HL-60/S4 treated with retinoic acid at 250 ng/mL for 4 days and 3 days (cell line): ENCODE data around the gene PTPRN2.

Experiments used
- in situ Hi-C: fragments of 300-500 bp; cut with MboI; formaldehyde crosslinking; loops from 2 replicates; pipeline ENCODE4 v1.7.0; 2022; ENCODE audit warnings: low sequenced_read_pairs

Gene PTPRN2

DNA sequence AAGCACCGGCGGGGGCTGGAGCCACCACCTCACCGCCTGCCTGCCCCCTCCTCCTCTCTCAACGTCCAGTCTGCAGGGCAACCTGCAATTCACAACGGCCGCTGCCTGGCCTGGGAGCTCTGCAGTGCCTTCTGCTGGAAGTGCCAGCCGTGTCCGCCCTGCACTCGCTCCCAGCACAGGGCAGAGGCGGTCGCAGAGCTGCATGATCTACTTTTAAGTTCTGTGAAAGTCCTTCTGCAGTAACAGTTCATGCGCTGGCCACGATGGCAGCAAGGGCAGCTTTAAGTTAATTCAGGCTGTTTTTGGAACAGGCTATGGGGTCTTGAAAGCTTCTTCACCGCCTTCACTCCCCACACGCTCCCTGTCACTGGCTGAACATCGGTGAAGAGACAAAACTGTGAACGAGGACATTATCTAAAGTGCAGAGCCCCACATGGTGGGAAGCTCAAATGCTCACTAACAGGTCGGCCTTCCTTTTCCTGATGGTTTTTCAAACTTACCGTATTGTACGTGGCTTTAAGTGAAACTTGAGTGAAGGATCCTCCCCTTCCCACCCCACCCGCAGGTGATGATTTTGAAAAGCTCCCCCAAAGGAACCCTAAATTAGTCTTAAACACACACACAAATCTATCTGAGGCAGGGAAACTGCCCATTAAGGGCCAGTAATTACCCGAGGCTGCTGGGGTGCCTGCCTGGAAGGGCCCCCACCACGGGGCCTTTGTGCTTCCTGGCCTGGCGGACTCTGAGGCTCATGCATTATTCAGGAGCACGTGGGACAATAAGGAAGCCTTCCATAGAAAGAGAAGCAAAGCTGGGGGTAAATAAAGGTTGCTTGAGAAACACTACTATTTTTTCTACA lies 746.5 kb downstream of the PTPRN2 start:
- in situ Hi-C loops: no loop called here

DNA sequence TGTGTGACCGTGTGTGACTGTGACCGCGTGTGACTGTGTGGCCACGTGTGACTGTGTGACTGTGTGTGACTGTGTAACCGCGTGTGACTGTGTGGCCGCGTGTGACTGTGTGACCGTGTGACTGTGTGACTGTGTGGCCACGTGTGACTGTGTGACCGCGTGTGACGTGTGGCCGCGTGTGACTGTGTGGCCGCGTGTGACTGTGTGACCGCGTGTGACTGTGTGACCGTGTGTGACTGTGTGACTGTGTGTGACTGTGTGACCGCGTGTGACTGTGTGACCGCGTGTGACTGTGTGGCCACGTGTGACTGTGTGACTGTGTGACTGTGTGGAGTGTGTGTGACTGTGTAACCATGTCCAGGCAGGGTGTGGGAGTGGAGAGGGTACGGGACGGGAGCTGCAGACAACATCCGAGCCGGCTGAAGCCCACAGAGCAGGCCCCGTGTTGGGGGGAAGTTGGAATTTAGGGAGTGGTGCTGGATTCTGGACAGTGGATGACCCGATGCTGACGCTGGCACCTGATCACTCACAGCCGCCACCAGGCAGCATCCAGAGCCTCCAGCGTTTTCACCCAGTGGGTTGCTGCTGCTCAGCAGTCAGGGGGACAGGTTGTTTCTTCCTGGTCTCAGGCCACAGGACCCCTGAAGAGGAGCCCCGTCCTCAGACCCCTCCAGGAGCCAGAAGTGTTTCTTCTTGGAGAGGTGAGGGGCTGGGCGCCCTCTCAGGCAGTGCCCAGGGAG lies 747.3 kb downstream of the PTPRN2 start:
- in situ Hi-C loops: no loop called here

DNA sequence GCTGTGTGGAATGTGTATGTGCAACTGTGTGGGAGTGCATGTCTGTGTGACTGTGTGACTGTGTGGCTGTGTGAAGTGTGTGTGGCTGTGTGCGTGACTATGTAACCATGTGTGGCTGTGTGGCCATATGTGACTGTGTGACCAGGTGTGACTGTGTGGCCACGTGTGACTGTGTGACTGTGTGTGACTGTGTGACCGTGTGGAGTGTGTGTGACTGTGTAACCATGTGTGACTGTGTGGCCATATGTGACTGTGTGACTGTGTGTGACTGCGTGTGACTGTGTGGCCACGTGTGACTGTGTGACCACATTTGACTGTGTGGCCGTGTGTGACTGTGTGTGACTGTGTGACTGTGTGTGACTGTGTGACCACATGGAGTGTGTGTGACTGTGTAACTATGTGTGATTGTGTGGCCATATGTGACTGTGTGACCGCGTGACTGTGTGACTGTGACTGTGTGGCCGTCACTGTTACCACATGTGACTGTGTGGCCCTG lies 747.9 kb downstream of the PTPRN2 start:
- in situ Hi-C loops: no loop called here

DNA sequence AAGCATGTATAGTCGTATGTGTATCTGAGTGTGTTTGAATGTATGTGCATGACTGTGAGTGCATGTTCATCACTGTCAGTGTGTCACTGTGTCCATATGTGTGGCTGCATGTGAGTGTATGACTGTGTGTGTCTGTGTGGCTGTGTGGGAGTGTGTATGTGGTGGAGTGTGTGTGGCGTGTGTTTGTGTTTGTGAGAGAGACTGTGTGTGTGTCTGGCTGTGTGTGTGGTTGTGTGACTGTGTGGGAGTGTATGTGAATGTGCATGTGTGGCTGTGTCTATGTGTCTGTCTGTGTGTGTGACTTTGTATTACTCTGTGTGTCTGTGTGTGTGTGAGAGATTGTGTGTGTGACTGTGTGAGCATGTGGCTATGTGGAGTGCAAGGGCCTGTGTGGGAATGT lies 748.4 kb downstream of the PTPRN2 start:
- in situ Hi-C loops: no loop called here

DNA sequence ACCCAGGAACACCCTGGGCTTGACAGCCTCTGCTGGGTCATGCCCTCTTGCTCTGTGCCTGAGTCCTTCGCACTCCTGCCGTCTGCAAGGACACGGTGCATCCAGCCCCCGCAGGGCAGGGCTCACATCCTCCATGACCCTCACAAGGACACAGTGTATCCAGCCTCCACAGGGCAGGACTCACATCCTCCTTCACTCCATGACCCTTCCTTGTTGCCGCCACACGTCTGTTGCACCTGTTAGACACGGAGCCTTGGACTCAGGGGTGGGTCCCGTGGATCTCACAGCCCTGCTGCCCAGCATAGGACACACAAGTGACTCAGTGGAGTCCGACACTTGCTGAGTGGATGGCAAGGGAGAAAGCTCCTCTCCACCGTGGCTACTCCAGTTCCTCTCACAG lies 750.1 kb downstream of the PTPRN2 start:
- in situ Hi-C loops: no loop called here

DNA sequence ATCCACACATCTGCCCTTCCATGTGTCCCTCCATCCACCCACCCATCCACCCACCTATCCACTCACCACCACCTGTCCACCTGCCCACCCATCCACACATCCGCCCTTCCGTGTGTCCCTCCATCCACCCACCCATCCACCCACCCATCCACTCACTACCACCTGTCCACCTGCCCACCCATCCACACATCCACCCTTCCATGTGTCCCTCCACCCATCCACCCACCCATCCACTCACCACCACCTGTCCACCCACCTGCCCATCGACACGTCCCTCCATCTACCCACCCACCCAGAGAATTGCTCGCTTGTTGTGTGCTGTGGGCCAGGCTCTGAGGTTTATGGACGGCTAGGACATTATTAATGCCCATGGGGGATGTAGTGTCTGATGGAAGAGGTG lies 750.6 kb downstream of the PTPRN2 start:
- in situ Hi-C loops: no loop called here

DNA sequence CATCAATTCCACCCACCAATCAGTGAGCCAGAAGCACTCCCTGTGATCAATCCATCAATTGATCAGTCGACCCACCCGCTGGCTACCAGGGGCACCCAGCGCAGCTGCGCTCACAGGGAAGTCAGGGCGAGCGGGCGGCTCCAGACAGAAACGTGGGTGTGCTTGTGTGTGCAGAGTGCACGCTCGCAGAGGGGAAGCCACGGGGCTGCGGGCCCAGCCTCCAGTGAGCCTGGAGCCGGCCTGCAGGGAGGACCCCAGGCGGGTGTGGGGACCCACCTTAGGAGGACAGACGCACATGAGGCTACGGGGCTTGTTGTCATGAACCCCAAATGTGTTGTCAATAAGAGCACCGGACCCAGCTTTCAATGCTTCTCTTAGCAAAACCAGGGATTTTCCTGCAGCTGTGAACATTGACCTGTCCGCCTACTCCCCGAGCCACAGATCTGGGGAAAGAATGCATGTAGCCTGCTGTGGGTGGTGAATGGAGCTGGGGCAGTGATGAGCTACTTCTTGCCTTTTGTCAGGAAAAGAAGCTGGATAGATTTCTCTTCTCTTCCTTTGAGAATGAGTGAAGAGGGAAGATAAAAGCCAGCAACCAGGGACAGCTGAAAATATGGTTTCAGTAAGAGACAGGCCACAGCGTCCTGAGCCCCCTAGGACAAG lies 753.0 kb downstream of the PTPRN2 start:
- in situ Hi-C loops: no loop called here

DNA sequence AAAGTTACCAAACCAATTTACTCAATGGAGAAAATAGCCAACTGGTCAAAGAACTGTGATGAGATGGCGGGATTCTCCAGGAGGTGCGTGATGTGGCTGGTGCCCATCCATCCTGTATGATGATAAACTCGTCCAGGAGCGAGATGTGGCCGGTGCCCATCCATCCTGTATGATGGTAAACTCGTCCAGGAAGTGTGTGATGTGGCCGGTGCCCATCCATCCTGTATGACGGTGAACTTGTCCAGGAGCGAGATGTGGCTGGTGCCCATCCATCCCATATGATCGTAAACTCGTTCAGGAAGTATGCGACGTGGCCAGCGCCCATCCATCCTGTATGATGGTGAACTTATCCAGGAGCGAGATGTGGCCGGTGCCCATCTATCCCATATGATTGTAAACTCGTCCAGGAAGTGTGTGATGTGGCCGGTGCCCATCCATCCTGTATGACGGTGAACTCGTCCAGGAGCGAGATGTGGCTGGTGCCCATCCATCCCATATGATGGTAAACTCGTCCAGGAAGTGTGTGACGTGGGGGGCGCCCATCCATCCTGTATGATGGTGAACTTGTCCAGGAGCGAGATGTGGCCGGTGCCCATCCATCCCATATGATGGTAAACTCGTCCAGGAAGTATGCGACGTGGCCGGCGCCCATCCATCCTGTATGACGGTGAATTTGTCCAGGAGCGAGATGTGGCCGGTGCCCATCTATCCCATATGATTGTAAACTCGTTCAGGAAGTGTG lies 754.6 kb downstream of the PTPRN2 start:
- in situ Hi-C loops: no loop called here

DNA sequence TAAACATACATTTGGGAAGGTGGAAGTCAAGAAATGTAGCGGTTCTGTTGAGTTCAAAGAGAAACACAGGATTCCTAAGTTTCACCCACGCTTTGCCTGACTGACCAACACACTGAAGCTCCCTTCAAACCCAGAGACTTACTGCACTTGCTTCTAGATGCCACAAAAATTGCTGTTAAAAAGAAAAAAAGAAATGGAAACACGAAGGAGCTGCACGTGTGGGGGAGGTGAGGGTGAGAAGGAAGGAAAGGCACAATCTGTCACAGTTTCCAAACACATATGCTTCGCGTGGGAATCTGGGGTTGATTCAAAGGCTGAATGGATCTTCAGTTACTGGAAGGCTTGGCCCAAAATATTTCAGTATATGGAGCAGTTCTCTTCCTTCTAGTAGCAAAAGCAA lies 755.2 kb downstream of the PTPRN2 start:
- in situ Hi-C loops: no loop called here

DNA sequence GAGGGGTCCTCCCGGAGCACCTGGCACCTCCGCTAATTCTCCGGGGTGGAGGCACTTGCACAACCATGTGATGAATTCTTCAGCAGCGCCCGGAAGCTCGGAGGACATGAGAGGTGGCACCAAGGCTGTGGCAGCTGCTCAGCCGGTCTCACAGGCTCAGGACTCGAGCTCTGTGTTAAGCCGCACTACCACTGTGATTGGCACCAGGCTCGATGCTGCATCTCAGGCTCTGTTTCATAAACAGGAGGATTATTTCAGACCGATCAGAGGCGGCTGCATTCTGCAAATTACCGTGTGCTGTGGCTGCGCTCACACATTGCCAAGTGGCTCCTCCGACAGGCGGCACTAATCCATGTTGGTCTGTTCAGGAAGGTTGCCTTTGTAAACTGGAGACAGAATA lies 755.6 kb downstream of the PTPRN2 start:
- in situ Hi-C loops: no loop called here

DNA sequence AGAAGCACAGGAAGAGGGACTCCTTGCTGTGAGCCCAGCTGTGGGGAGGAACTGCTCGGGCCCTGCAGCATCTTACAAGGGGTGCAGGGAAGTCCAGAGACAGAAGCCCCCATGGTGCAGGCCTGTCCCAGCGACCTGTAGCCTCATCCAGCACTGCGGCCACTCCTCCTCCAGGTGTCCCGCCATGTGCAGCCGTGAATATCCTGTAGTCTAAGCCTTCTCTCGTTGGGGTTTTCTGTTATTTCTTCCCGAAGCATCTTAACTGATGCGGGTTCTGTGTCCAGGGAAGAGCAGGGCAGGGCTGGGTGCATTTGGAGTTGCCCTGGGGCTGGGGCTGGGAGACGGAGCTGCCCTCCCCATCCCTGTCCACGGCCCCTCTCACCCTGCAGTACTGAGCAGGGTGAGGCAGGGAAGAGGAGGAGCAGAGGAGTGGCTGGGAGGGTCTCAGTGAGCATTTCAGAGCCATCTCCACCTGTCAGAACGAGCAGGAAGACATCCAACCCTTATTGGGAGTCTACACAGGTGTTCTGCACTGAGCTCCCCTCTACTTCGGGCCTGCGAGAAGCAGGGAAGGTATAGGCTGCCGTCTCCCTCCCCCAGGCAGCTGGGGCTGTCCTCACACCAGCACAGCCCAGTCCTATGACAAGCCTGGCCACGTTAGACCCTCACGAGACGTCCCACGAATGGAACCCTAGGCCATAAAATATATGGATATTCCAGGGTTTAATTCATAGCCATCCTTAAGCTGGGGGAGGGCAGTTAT lies 756.3 kb downstream of the PTPRN2 start:
- in situ Hi-C loops: no loop called here

DNA sequence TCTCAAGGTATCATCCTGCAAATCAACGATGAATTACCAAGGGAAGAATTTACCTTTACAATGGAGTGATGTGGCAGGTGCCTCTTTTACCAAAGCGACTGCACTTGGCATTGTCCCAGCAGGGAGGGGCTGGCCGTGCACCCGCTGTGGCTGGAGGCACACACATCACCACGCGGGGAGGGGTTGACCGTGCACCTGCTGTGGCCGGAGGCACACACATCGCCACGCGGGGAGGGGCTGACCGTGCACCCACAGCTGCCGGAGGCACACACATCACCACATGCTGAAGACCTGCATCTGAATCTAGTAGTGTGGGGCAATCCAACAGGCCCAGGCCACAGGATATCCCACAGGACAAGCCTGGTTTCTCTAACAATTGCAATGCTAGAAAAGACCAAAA lies 757.3 kb downstream of the PTPRN2 start:
- in situ Hi-C loops: no loop called here

DNA sequence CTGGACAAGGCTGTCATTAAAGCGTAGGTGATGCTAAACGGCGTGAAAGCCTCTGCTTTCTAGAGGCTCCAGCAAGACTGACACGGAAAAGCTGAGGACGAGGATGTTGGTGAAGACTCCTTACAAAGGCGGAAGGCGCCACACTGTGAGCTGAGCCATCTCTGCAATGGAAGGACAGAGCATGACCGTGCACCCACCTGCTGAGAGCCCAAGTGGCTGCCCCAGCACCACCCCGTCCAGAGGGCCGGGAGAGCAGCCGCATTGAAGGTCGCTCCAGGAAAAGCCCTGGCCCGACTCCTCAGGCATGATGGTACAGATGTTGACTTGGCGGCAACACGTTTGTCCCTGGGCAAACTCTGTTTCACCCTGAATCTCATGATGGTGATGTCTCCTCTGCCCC lies 758.1 kb downstream of the PTPRN2 start:
- in situ Hi-C loops: no loop called here

DNA sequence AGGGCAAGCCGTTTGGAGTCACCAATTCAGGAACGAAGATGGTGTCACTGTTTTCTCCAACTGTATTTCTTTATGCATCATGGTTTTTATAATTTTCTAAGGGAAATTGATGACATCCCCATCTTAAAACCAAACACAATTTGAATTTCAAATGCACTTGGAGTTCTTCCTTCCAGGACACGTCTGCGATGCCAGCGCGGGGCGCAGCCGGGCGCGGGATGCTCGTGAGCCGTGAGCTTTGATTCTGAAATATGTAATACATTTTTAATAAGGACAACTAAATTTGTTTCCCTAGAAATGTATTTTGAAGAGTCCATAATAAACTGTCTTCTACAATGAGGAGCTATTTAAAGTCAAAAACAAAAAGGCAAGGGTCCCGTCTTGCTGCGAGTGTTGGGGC lies 758.7 kb downstream of the PTPRN2 start:
- in situ Hi-C loops: no loop called here

DNA sequence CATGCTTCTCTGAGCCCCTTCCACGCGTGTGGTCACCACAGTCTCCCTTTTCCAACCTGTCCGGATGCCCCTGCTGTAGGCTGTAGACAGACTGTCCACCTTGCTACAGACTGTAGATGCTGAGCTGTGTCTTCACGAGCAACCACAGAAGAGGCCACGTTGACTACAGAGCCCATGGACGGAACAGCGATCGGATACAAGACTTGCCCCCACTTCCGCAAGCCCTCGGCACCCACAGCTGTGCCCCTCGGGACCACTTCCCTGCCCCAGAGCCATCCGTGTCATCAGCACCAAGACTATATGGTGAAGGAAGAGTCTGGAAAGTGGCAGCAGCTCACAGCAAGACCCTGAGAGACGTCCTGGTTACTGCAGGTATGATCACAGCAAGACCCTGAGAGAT lies 759.4 kb downstream of the PTPRN2 start:
- in situ Hi-C loops: no loop called here

DNA sequence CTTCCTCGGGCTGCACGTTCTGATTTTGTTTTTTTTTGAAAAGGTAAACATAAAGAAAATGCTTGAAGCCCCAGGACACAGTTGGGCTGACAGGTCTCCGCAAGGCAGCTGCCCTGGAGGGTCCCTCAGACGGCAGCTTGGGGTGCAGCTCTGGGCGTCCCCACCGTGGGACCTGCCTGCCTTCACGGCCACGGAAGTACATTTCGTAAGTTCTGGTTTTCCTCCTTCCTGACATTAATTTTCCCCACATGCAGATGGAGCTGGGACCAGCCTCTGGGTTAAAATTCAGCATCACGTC lies 759.8 kb downstream of the PTPRN2 start:
- in situ Hi-C loops: no loop called here

DNA sequence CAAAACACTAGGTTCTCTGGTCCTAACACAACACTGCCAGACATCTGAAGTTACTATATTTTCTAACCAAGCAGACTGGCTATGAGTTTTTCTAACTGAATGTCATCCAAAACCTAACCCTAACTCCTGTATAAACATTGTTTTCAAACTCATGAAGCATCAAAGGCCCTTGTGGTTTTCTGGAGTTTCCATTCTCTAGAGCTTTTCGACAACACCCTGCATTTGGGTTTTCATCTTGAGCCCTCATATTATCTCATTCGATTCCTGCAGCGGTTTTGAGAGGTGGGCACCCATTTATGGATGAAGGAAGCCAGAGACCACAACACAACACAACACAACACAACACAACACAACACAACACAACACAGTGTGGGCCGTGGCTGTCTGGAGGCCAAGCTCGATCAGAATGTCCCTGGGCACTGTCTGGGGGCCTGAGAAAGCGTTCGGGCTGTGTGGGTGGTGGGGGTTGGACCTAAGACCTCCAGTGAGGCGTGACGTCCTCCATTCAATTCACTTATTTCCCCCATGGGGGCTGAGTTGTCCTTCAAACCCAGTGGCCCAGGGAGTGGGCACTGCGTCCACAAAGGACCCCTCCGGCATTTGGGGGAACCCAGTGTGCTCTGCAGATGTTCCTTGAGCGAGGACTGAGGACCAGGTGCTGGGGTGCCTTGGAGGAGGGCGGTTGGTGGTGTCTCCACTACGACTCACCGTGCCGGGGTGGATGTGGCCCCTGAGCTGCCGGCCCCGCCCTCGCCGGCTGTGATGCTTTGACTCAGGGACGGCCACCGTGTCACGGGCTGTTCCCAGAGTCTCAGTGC lies 760.4 kb downstream of the PTPRN2 start:
- in situ Hi-C loops: no loop called here

DNA sequence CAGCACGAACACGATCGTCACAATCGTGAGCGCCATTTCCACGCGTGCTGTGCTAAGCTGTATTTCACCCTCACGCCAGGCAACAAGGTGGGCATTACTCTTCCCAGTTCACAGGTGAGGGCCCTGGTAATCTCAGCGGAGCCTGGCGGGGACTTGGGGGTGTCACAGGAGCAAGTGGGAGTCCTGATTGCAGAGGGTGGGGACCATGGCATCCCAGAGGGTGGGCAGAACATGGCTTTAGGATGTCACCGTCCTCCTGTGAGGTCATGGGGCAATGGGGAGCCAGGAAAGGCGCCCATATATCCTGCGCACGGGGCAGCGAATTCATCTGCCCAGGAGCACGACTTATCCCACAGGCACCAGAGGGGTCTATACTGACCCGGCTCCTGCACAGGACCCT lies 761.1 kb downstream of the PTPRN2 start:
- in situ Hi-C loops: no loop called here

DNA sequence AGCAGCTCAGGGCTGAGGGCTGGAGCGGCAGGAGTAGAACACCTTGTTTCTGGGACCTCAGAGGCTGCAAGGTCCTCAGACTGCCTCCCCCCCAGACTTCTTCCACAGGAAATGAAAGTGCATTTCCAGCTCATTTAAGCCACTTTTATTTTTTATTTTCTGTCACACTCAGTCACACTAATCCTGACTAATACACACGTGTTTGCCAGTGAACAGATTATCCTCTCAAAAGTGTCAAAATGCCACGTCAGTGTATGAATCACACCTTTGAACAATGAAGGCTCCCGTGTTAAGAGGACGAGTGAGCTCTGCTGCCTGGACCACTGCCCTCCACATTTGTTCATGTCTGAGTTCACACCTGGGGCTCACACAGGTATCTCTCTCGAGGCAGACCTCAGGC lies 762.3 kb downstream of the PTPRN2 start:
- in situ Hi-C loops: no loop called here

DNA sequence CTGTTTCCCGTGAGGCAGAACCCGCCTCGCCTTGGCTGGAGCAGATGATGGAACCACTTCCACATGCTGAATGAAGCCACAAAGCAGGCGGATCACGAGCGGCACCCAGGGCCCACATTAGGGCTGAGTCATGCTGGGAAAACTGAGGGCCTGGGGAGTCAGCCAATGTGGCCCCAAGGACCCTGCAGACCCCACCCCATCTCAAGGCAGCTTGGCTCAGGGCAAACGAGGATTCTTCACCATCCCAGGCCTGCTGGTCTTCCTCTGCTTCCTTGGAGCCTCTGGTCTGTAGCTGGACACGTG lies 762.9 kb downstream of the PTPRN2 start:
- in situ Hi-C loops: no loop called here
